ENCODE results near the gene PRRT3. TPM values are rescaled to one million over a fixed set of nuclear protein-coding genes. Genes with fewer than 3 reads are reported as not detected.

PRRT3 gene
- total and polyA plus RNA-seq, 2 donors (not counting 3 experiments of a cell fraction or from before 2014, with no cell fraction given), result 1.5 TPM

DNA sequence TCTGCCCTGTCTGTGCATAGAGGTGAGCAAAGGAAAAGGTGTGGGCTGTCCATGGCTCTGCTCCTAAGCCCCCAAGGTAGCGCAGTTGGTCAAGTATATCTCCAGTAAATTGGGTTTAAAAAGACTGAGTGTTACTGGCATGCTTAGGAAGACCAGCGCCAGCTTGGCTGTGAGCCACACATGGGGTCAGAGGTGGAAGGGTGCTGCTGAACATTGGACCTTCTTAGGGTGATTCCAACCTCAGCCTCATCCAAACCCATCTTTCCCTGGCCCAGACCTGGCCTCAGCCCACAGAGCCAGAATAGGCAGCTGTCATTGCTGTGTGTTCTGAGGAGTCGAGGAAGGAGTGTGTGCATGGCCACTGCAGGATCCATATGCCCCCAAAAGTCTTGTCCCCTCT is 43.9 kb downstream of the PRRT3 start:
- ChIA-PET CTCF (interaction anchor here (0.9 kb wide), 1 partner anchor 38 kb away, joined by 3 read pairs; no protein-coding TSS in a partner anchor), POLR2A (no interaction called here)
- Histone ChIP-seq H3K27ac (ENCODE audit: insufficient read depth, low read depth, low read length) (no peak overlapping the region), H2AFZ (ENCODE audit: low read depth, low read length) (no peak overlapping the region), H3K79me2 (ENCODE audit: control insufficient read depth, insufficient read depth, low read length) (no peaks in the 10 kb centered on the region), H3K9me1 (replicated peaks; ENCODE audit: control insufficient read depth, extremely low read depth, insufficient read depth, low read length) (no peaks in the 10 kb centered on the region), H3K4me2 (ENCODE audit: insufficient read depth, low read length) (no peak overlapping the region), H3K36me3 (ENCODE audit: control insufficient read depth in 2 of 2, extremely low read depth in 1 of 2, insufficient read depth in 2 of 2, low read length in 2 of 2) (no peaks in the 10 kb centered on the region), H4K20me1 (replicated peaks; ENCODE audit: control insufficient read depth, extremely low read depth, insufficient read depth, low read length) (no peaks in the 10 kb centered on the region), H3K4me1 (ENCODE audit: control insufficient read depth, extremely low read depth, insufficient read depth, low read length) (peaks cover 6% of the 10 kb centered on the region), H3K9me3 (replicated peaks; ENCODE audit: control insufficient read depth, insufficient read depth, low read length) (no peaks in the 10 kb centered on the region), H3K9ac (replicated peaks; ENCODE audit: extremely low read depth, insufficient read depth, low read length) (no peak overlapping the region), H3K27me3 (ENCODE audit: control insufficient read depth in 2 of 2, insufficient read depth in 2 of 2, low read length in 2 of 2) (no peaks in the 10 kb centered on the region), H3K4me3 (replicated peaks in 1 of 3; ENCODE audit: insufficient read depth in 1 of 3, low read depth in 1 of 3, low read length in 3 of 3) (no peak overlapping the region)
- BruUV-seq (replicated peaks), result no TSS peak
- TF ChIP-seq POLR2AphosphoS5 (IDR thresholded peaks at IDR 0.05; ENCODE audit: insufficient read depth, low read depth, low read length), result no peak
- TF ChIP-seq EZH2 (IDR thresholded peaks at IDR 0.05; ENCODE audit: borderline replicate concordance, low read depth, low read length, severe bottlenecking), result no peak
- no peak for TF ChIP-seq JUN (IDR thresholded peaks at IDR 0.05; ENCODE audit: borderline replicate concordance, insufficient read depth, insufficient read length, low read depth)
- TF ChIP-seq POLR2A (IDR thresholded peaks at IDR 0.05; ENCODE audit: low read depth, low read length), result no peak
- TF ChIP-seq, protein P1, sequence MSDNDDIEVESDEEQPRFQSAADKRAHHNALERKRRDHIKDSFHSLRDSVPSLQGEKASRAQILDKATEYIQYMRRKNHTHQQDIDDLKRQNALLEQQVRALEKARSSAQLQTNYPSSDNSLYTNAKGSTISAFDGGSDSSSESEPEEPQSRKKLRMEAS (IDR thresholded peaks at IDR 0.05; ENCODE audit: insufficient read depth, insufficient read length), result no peak
- no peak for TF ChIP-seq FOS (IDR thresholded peaks at IDR 0.05; ENCODE audit: borderline replicate concordance, insufficient read depth, low read length)
- TF ChIP-seq MYC (IDR thresholded peaks at IDR 0.05; ENCODE audit: low read depth, low read length), result no peak
- TF ChIP-seq GATA2 (IDR thresholded peaks at IDR 0.05; ENCODE audit: insufficient read depth, insufficient read length, low read depth, low read length), result no peak
- no peak for TF ChIP-seq CTCF (IDR thresholded peaks at IDR 0.05; ENCODE audit: extremely low read depth in 1 of 2, insufficient read depth in 1 of 2, low read depth in 1 of 2, low read length in 2 of 2)
- dilution Hi-C loops (cut with MboI; ENCODE audit: extremely low pct_ligation_motif_present, low sequenced_read_pairs) (no loop called here), intact Hi-C loops (cut with micrococcal nuclease) (no loop called here)
- no peak for FAIRE-seq
- DNase-seq (ENCODE audit: low read depth, low spot score), result no peak
